ENCODE measurements around the gene TAF6L. TPM values are rescaled to one million over a fixed set of nuclear protein-coding genes. Genes with fewer than 3 reads are reported as not detected.

The TAF6L gene
- total and polyA plus RNA-seq, 9 of the 15 experiments (the other 6 are each of a cell fraction or from before 2014, with no cell fraction given) = 0.04 to 45.5 (median 20.8) TPM

- no peak for TF ChIP-seq ZEB2 (IDR thresholded peaks at IDR 0.05)
- TF ChIP-seq MTA3 (IDR thresholded peaks at IDR 0.05; ENCODE audit: borderline replicate concordance) = no peak
- no peak for TF ChIP-seq TARDBP (IDR thresholded peaks at IDR 0.05)
- TF ChIP-seq SRSF9 (IDR thresholded peaks at IDR 0.05; ENCODE audit: borderline replicate concordance, low read depth, low read length) = no peak
- TF ChIP-seq PREB (CRISPR knock-in tag; IDR thresholded peaks at IDR 0.05) = no peak
Measured at GRCh38 chr11:62796281-62796680, 25.1 kb downstream of the TAF6L start (continued).

GRCh38 chr11:62799486-62799885 is 28.3 kb downstream of the TAF6L start:
- Histone ChIP-seq H4K20me1 (replicated peaks; ENCODE audit: control insufficient read depth, insufficient read depth, low read length) (peaks cover 8% of the 10 kb centered on the region; the same call in 1 of the 2 replicates), H3K4me2 (ENCODE audit: insufficient read depth, low read length) (no peak overlapping the region), H3K79me2 (ENCODE audit: control insufficient read depth, insufficient read depth, low read length) (peaks cover 16% of the 10 kb centered on the region), H3K4me1 (replicated peaks in 1 of 2; ENCODE audit: control insufficient read depth in 2 of 2, insufficient read depth in 2 of 2, low read length in 2 of 2) (peaks cover 0 to 8% of the 10 kb centered on the region in 2 experiments; a peak in 2 of 5 replicates), H3K9ac (ENCODE audit: insufficient read depth in 1 of 2, low read depth in 2 of 2, low read length in 2 of 2) (peak overlapping the region in 1 of 2 experiments; percentile 10; a peak in 1 of 4 replicates), H3K4me3 (no peak overlapping the region), H3K36me3 (ENCODE audit: control insufficient read depth, insufficient read depth, low read length) (peaks cover 91% of the 10 kb centered on the region), H3K9me1 (ENCODE audit: control insufficient read depth, insufficient read depth, low read length) (no peaks in the 10 kb centered on the region), H3K27me3 (ENCODE audit: control insufficient read depth in 2 of 2, insufficient read depth in 2 of 2, low read length in 2 of 2) (no peaks in the 10 kb centered on the region), H3K9me3 (replicated peaks; ENCODE audit: control insufficient read depth, insufficient read depth, low read depth, low read length) (no peaks in the 10 kb centered on the region), H3K27ac (ENCODE audit: extremely low read depth, low read depth, low read length) (no peak overlapping the region), H2AFZ (ENCODE audit: low read depth, low read length) (no peak overlapping the region)
- ChIA-PET POLR2A (interaction anchor here (0.6 to 5.5 kb wide), 4 partner anchors 9 to 184 kb away, joined by 3 to 116 read pairs (median 10); partner anchors contain the start of genes TMEM179B and TMEM223), CTCF (ENCODE audit: low intra/inter-chr PET ratio) (no interaction called here)
- no peak for TF ChIP-seq ZNF695 (CRISPR knock-in tag; IDR thresholded peaks at IDR 0.05)
- TF ChIP-seq RBFOX2 (IDR thresholded peaks at IDR 0.05; ENCODE audit: low read depth, low read length) = peak; percentile 44; the same call in 1 of the 2 replicates
- intact Hi-C loops (cut with micrococcal nuclease) (no loop called here), in situ Hi-C loops (cut with MboI) (no loop called here)
- DNase-seq (ENCODE audit: extremely low read depth in 1 of 4, low spot score in 3 of 4) = no peak
- ATAC-seq = no peak
- WGBS (ENCODE audit: insufficient coverage, low coverage, missing lambda C conversion rate) = 95% methylated on average over 10 of the region's 10 CpGs
- BruUV-seq (replicated peaks) = no TSS peak
- no peak for FAIRE-seq
